Right lobe of liver (tissue), 6 donors: ENCODE data around the gene NCLN. TPM values are rescaled to one million over a fixed set of nuclear protein-coding genes. Genes with fewer than 3 reads are reported as not detected.

Experiments used
- ATAC-seq, 4 donors: fragments of 200-7000 bp; cut with Tn5 transposase; one replicate each; pipeline ENCODE4 v1.9.1; 2020; ENCODE audit warnings: mild to moderate bottlenecking in 4 of 4, moderate library complexity in 4 of 4
- DNase-seq, 3 donors: peaks; one replicate each; pipeline ENCODE4 v3.0.0-alpha.2; 2020
- H3K27ac ChIP-seq, 3 donors: fragments of 200-600 bp; one replicate each; pipeline ENCODE4 v1.8.0; 2022
- H3K27me3 ChIP-seq, 2 donors: fragments of 200-600 bp; one replicate each; pipeline ENCODE4 v1.8.0; 2022
- H3K36me3 ChIP-seq, 4 donors: fragments of 200-600 bp; sonication (generic) in 1 of 4; one replicate each; pipeline versions ENCODE4 v1.5.1 to v1.8.0; 2017 to 2022; ENCODE audit warnings: control low read depth in 1 of 4
- H3K4me1 ChIP-seq, 4 donors: fragments of 200-600 bp; sonication (generic) in 1 of 4; one replicate each; pipeline versions ENCODE4 v1.5.1 to v1.8.0; 2017 to 2022; ENCODE audit warnings: control low read depth in 1 of 4
- H3K4me3 ChIP-seq, 3 donors: fragments of 200-600 bp; one replicate each; pipeline ENCODE4 v1.8.0; 2022
- H3K9me3 ChIP-seq, 4 donors: fragments of 200-600 bp; sonication (generic) in 1 of 4; one replicate each; pipeline versions ENCODE4 v1.5.1 to v1.8.0; 2017 to 2022; ENCODE audit warnings: control low read depth in 1 of 4
- CTCF ChIP-seq, 4 donors: fragments of 200-600 bp in 3 of 4; fragments of 450-650 bp in 1 of 4; IDR thresholded peaks; one replicate each; pipeline versions ENCODE4 v1.5.1 to v1.8.0; 2016 to 2022; ENCODE audit warnings: antibody characterized with exemption in 4 of 4, mild to moderate bottlenecking in 2 of 4
- POLR2A ChIP-seq: fragments of 450-650 bp; IDR thresholded peaks from one replicate; pipeline ENCODE4 v1.6.1; 2017; ENCODE audit warnings: antibody characterized with exemption, mild to moderate bottlenecking
- WGBS: methylation state at CpG from one replicate; pipeline ENCODE4 v1.1.6; 2018; ENCODE audit warnings: low coverage, low lambda C conversion rate; ENCODE audit not compliant: insufficient coverage; ENCODE audit errors: missing lambda C conversion rate; 5-methylcytosine and 5-hydroxymethylcytosine counted together
- intact Hi-C, 2 donors: fragments of 100-400 bp; cut with DNase I; formaldehyde crosslinking; loops; one replicate each; pipeline versions ENCODE4 v1.11.2 to v1.14.1; 2022
- total RNA-seq, 6 experiments: library from RNA; depleted of rRNA in 2 of 6; stranded (reverse); fragments of >200 nt in 2 of 6; fragmentation: NEBNext Ultra II Directional in 3 of 6; extraction: Animal tissue kit (Norgen Biotek cat#: 25700) in 3 of 6; gene quantifications; one replicate each; pipeline versions ENCODE4 v1.1.0 to v1.2.4, GENCODE V29; 2016 to 2023
- donor health status: DM: no; HTN: yes; CAD: no.
- donor health status: DM: no; HTN: no; CAD: no.
- donor health status: DM: no; HTN: no; CAD: no.
- donor health status: DM: no; HTN: yes; CAD: no.
- donor health status: DM: no; HTN: yes; CAD: no.

The NCLN gene
- total RNA-seq, 6 experiments from 2014 or later, result 32.0 to 59.9 (median 40.4) TPM

GRCh38 chr19:3186891-3187661, 1.3 kb downstream of the NCLN start:
- TF ChIP-seq POLR2A (no peak), CTCF (IDR thresholded peaks at IDR 0.05) (no peak)
- Histone ChIP-seq H3K4me1 (peaks cover 0 to 16% (median 5%) of the 10 kb centered on the region in 4 donors), H3K27ac (no peak overlapping the region), H3K27me3 (no peaks in the 10 kb centered on the region), H3K36me3 (no peaks in the 10 kb centered on the region), H3K4me3 (peak overlapping the region; percentile 83 to 99 (median 84)), H3K9me3 (no peaks in the 10 kb centered on the region)
- intact Hi-C loops, result no loop called here
- ATAC-seq (no peak), DNase-seq (peak in 1 of 3 donors; percentile 48)
- 50% methylated on average over 12 of the region's 23 CpGs for WGBS

GRCh38 chr19:3187662-3188511, 2.2 kb downstream of the NCLN start:
- intact Hi-C loops, result no loop called here
- Histone ChIP-seq H3K4me1 (peaks cover 0 to 16% (median 5%) of the 10 kb centered on the region in 4 donors), H3K9me3 (no peaks in the 10 kb centered on the region), H3K4me3 (no peak overlapping the region), H3K27ac (no peak overlapping the region), H3K36me3 (no peaks in the 10 kb centered on the region), H3K27me3 (no peaks in the 10 kb centered on the region)
- TF ChIP-seq CTCF (IDR thresholded peaks at IDR 0.05), result no peak
- TF ChIP-seq POLR2A, result no peak
- WGBS, result 81% methylated on average over 15 of the region's 36 CpGs
- DNase-seq (peak in 1 of 3 donors; percentile 50), ATAC-seq (no peak)

- TF ChIP-seq CTCF (IDR thresholded peaks at IDR 0.05), result no peak
- TF ChIP-seq POLR2A, result no peak
- H3K4me3 ChIP-seq, result no peak overlapping the region
- no peaks in the 10 kb centered on the region for H3K9me3 ChIP-seq
- H3K36me3 ChIP-seq, result no peaks in the 10 kb centered on the region
- peak overlapping the region in 1 of 3 donors; percentile 13 for H3K27ac ChIP-seq
- H3K4me1 ChIP-seq, result peaks cover 0 to 16% (median 5%) of the 10 kb centered on the region in 4 donors
- DNase-seq (peak in 2 of 3 donors; percentile 62 to 65), ATAC-seq (no peak)
- H3K27me3 ChIP-seq, result no peaks in the 10 kb centered on the region
- intact Hi-C loops, result no loop called here
- WGBS, result 87% methylated on average over 9 of the region's 35 CpGs
These were observed 3.2 kb downstream of the NCLN start for GRCh38 chr19:3188627-3189596.
